ENCODE data around the gene MEGF8.
"Not testable (repeated sequence)": the region's sequence is repeated elsewhere in the genome, so short reads cannot be mapped to it uniquely, and the experiment has no call there.

The MEGF8 gene

GRCh38 chr19:42313096-42313839 is 12.2 kb upstream of the MEGF8 start, which contains the start of gene TMEM145:
Gene TMEM145, plus strand, starts transcription at chr19:42313309. Its CDS starts 68 bp downstream, at chr19:42313377.
- DNase-seq, result peak; percentile 61

- DNase-seq, result no peak
These were observed 11.3 kb upstream of the MEGF8 start for GRCh38 chr19:42313840-42314755.

- no peak for DNase-seq
These were observed 10.4 kb upstream of the MEGF8 start for GRCh38 chr19:42315024-42315423.

- no peak for DNase-seq
These were observed 8.9 kb upstream of the MEGF8 start for GRCh38 chr19:42316223-42317211.

DNA sequence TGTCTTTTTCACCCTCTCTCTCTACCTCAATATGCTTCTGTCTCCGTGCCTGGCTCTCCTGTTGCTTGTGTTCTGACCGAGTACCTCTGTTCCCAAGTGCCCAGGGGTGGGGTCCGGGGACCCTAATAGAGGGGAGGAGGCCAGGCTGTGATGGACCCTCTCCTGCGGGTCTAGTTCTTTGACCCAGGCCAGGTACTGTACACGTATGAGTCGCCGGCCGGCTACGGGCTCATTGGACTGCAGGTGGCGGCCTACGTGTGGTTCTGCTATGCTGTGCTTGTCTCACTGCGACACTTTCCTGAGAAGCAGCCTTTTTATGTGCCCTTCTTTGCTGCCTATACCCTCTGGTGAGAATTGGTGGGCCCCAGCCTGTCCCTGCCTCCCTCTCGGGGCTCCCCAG is 7.9 kb upstream of the MEGF8 start:
- no peak for DNase-seq

GRCh38 chr19:42322305-42322704 is 3.1 kb upstream of the MEGF8 start:
- DNase-seq, result no peak

DNA sequence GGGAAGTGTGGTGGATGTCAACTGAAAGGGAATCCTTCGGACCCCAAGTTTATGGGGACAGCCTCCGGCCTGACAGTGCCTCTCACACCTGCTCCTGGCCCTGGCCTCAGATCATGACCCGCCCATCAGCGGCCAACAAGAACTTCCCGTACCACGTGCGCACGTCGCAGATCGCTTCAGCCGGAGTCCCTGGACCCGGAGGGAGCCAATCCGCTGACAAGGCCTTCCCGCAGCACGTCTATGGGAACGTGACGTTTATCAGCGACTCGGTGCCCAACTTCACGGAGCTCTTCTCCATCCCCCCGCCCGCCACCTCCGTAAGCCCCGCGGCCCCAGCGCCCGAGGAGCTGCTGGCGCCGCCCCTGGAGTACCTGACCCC is 2.0 kb upstream of the MEGF8 start:
- DNase-seq, result no peak

DNA sequence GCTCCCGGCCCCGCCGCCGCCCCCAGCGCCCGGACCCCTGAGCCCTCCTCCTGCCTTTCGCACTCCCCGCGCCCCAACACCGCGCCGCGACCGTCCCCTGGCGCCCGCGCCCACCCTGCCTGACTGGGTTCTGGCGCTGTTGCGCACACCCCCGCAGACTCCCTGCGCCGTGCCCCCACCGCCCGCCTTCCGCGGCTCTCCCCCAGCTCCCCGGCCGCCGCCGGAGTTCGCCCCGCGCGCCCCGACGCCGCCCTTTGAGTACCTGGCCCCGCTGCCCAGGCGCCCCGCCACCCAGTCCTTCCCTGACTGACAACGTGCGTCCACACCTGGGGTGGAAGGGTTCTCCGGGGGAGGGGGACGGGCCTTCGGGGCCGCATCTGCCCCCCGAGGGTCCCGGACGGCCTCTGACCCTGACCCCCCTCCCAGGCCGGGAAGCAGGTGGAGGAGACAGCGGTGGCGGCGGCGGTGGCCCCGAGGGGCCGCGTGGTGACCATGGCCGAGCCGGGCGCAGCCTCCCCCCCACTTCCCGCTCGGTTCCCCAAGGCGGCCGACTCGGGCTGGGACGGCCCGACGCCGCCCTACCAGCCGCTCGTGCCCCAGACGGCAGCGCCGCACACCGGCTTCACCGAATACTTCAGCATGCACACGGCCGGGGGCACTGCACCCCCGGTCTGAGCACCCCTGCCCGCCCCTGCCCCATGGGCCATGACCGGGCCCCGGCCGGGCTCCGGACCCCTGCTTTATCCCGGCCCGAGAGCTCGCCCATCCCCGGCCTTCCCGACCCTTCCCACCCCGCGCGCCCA is 1.4 kb upstream of the MEGF8 start:
- DNase-seq, result peak; percentile 41

DNA sequence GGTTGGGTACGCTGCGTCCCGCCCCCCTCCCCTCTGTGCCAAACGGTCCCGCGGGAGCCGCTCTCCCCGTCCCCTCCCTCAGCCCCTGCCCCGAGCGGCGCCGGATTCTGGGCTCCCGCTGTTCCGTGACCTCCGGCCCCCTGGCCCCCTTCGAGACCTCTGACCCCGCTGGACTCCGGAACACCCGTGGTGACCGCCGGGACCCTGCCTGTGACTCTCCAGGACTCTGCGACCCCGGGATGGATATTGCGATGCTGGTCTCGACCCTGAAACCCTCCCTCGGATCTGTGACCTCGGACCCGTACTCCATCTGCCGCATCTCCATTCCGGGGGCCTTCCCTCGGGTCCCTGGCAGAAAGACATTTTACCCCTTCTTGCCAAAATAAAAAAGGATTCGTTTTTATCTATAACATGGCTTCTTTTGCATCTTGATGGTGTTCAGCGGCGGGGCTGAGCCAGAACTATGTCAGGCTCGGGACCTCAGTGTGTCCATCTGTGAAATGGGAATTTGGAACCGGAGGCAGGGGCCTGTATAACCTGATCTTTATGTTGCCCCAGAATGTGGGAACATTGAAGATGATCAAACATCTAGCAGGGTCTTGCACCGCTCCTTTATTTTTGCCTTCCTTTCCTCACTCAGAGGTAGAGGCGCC is 654 bp upstream of the MEGF8 start:
- no peak for DNase-seq

DNA sequence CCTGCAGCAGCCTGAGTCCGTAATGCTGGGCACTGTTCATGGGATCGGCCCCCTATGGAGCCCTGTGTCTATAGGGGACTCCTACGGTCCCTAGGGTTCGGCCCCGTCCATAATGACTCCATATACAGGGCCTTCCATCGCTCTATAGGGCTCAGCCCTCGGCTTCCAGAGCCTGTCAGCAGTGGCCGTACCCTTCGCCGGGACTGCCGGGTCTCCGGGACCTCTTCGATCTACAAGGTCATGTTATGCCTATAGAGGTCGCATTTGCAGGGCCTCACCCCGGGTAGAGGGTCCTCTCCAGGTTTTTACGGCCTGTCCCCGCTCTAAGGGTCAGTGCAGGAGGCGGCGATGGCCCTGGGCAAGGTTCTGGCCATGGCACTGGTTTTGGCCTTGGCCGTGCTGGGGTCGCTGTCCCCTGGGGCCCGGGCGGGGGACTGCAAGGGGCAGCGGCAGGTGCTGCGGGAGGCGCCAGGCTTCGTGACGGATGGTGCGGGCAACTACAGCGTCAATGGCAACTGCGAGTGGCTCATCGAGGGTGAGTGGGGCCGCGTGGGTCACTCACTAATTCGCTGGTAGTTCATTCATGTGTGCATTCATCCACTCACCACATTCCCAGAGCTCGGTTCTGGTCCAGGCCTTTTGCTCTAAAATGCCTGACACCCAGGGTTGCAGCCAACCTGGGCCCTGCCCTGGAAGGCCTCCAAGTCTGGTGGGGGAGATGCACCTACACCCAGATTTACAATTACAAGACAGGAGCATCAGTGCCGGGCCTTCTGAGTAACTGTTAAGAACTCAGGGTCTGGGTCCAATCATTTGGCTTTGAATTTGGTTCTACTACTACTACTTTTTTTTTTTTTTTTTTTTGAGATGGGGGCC is 699 bp downstream of the MEGF8 start:
- peak; percentile 45 for DNase-seq

DNA sequence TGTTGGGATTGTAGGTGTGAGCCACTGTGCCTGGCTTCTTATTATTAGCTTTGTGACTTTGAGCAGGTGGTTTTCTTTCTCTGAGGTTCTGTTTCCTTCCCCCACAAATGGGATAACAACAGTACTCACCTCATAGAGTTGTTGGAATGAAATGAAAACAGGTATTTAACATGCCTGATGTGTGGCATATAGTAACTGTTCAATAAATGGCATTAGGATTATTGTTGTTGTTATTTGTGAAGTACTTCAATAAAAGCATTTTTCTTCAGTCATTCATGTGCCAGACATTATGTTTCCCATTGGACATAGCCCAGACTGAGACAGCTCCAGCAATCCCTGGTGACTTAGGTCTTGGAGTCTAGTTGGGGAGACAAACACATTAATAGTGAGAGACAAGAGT is 1.5 kb downstream of the MEGF8 start:
- no peak for DNase-seq

DNA sequence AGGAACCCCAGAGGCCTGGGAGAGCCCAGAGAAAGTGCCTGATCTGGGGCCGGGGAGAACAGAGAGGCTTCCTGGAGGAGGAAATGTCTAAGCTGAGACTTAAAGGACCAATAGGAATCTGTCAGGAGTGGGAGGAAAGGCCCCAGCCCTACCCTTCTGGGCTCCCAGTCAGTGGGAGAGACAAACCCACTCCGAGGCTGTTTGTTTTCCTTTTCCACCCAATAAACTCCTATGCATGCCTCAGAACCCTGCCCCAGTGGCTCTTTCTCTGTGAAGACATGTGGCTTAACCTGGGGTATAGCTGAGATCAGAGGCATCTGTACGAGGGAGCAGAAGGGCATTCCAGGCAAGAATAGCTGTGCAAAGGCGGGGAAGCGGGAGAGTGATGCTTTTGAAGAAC is 1.9 kb downstream of the MEGF8 start:
- DNase-seq, result no peak

- DNase-seq, result no peak
These were observed 2.7 kb downstream of the MEGF8 start for GRCh38 chr19:42328106-42328505.

DNA sequence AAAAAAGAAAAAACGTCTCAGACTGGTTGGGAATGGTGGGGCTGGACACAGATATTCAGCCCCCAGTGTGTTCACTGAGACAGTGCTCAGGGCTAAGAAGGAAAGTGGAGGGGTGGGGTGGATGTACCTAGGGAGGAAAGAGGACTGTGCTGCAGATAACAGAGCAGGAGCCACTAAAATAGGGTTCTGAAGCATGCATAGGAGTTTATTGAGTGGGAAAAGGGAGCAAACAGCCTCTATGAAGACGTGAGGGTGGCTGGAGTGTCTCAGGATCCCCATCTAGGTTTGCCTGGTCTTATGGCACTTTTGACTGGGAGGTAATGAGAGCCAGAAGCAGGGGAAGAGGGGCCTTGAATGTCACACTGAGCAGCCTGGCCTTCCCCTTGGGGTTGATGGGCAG is 3.4 kb downstream of the MEGF8 start:
- DNase-seq, result no peak

- no peak for DNase-seq
These were observed 4.8 kb downstream of the MEGF8 start for GRCh38 chr19:42330241-42330711.

DNA sequence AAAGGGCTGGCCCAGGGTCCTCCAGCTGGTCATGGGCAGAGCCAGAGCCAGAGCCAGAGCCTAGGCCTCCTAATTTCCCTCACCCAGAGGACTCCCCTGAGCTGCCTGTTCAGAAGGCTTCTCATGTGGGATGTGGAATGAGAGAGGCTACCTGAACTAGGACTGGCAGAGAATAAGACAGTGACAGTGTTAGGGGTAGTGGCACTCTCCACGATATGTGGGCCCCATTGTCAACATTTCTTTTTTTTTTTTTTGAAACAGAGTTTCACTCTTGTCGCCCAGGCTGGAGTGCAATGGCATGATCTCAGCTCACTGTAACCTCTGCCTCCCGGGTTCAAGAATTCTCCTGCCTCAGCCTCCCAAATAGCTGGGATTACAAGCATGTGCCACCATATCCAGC is 5.9 kb downstream of the MEGF8 start:
- not testable (repeated sequence) for DNase-seq

GRCh38 chr19:42332059-42332458 is 6.6 kb downstream of the MEGF8 start:
- DNase-seq, result no peak

- DNase-seq, result no peak
These were observed 7.6 kb downstream of the MEGF8 start for GRCh38 chr19:42333018-42333417.

DNA sequence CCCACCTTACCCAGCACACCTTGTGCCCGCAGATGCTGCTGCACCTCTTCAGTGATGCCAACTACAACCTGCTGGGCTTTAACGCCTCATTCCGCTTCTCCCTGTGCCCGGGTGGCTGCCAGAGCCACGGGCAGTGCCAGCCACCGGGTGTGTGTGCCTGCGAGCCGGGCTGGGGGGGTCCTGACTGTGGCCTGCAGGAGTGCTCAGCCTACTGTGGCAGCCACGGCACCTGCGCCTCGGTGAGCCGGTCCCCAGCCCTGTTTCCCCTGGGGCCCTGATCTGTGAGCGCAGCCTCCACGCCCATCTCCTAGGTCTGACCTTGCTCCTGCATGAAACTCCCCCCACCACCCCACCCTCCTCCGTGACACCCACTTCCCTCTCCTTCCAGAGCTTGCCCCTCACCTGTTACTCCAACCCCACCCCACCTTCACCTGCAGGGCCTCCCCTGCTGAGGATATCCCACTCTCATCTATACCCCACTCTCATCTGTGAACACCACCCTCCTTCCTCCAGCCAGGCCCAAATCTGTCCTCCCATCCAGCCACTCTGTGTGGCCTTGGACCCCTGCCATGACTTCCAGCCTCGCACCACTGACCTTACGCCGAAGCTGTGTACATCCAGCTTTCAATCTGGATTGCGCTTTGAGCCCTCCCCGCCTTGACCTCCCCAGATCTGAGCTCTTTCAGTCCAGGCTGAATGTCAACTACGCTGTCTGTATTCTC is 8.7 kb downstream of the MEGF8 start:
- no peak for DNase-seq
